Smooth muscle cell of the pulmonary artery (primary cell): ENCODE data around the gene NEDD4. TPM values are rescaled to one million over a fixed set of nuclear protein-coding genes. Genes with fewer than 3 reads are reported as not detected.

Experiments used
- total RNA-seq: library from RNA; depleted of rRNA; stranded (reverse); fragments of >200 nt; gene quantifications from 2 replicates; pipeline ENCODE4 v1.2.3, GENCODE V29; 2014

NEDD4 gene
- 20.5 and 22.8 TPM in 2 replicates for total RNA-seq

DNA sequence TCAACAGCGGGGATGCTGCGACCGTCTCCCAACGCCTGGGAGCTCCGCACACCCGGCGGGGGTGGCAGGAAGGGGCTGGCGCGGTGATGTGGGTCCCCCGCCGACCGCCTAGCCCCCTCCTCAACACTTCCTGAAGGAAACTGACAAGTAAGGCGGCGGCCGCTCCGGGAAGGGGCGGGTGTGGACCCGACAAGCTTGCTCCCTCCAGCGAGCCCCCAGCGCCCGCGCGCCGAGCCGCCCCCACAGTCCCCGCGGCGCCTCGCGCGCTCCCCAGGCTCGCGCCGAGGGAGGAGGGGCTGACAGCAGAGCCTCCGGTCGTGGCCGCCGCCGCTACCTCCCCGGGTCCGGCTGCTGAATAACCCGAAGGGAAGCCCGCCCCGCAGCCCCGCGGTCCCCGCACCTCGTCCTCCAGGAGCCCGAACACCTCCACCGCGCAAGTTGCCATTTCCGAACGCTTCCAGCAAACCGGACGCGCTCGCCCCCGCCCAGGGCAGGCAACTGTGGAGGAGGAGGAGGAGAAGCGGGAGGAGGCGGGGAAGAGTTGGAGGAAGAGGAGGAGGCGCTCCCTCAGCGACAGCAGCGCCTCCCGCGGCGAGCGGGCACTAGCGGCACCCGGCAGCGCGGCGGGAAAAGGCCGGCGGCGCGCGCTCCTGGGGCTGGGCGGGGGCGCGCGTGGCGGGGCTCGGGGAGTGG is at the start of gene NEDD4:
NEDD4 (minus strand) TSS at position 502 of the 693 bp plus-strand sequence; CDS start at position 445, 57 bp downstream.

